HEK293T (cell line): Measurements from ENCODE around the gene SLC35E4.

Experiments
- CTCF ChIA-PET: fragments of 350-600 bp; formaldehyde crosslinking; extraction: SDS; loops from one replicate; lab custom pipeline; 2021; ENCODE audit warnings: antibody characterized with exemption, inconsistent platforms; lab: Yijun Ruan, JAX
- POLR2A ChIA-PET: fragments of 350-600 bp; formaldehyde crosslinking; extraction: SDS; loops from one replicate; lab custom pipeline; 2020; ENCODE audit warnings: antibody characterized with exemption, inconsistent platforms; lab: Yijun Ruan, JAX
- DNase-seq: peaks from one replicate; pipeline ENCODE4 v3.0.0; 2012; ENCODE audit warnings: mixed read lengths; ENCODE audit errors: extremely low spot score
- CTBP1 ChIP-seq: fragments of 450-650 bp; IDR thresholded peaks from 2 replicates; pipeline ENCODE4 v1.6.1; 2016; ENCODE audit warnings: borderline replicate concordance
- FOXA1 ChIP-seq: fragments of 450-650 bp; IDR thresholded peaks from 2 replicates; pipeline ENCODE4 v1.6.1; 2016; ENCODE audit warnings: mild to moderate bottlenecking
- HDGF ChIP-seq: fragments of 450-650 bp; IDR thresholded peaks from 2 replicates; pipeline ENCODE4 v1.6.1; 2017; ENCODE audit warnings: antibody characterized with exemption, borderline replicate concordance
- L3MBTL2 ChIP-seq: fragments of 450-650 bp; conservative IDR thresholded peaks from 2 replicates; pipeline ENCODE4 v1.6.1; 2016; ENCODE audit warnings: mild to moderate bottlenecking
- LEF1 ChIP-seq: fragments of 450-650 bp; IDR thresholded peaks from 2 replicates; pipeline ENCODE4 v1.6.1; 2017; ENCODE audit warnings: mild to moderate bottlenecking, borderline replicate concordance
- TARDBP ChIP-seq: fragments of 450-650 bp; IDR thresholded peaks from 2 replicates; pipeline ENCODE4 v1.6.1; 2016

The SLC35E4 gene

GRCh38 chr22:30694640-30695350 is 59.2 kb downstream of the SLC35E4 start, which contains the start of gene OSBP2:
Gene OSBP2 (plus strand): TSS chr22:30694874. CDS start chr22:30694910, 36 bp downstream.
- CTCF ChIA-PET = no interaction called here
- TF ChIP-seq CTBP1 (no peak), LEF1 (no peak), L3MBTL2 (no peak)

GRCh38 chr22:30695351-30695851 is 59.8 kb downstream of the SLC35E4 start:
- CTCF ChIA-PET = no interaction called here
- POLR2A ChIA-PET = interaction anchor here (1.7 kb wide), 2 partner anchors 8 to 11 kb away, joined by 6 read pairs; no protein-coding TSS in a partner anchor
- DNase-seq = no peak
- TF ChIP-seq FOXA1 (no peak), TARDBP (no peak)

More at GRCh38 chr22:30694640-30695350, 59.2 kb downstream of the SLC35E4 start, which contains the start of gene OSBP2:
- POLR2A ChIA-PET = interaction anchor here (0.8 to 1.7 kb wide), 4 partner anchors 9 to 18 kb away, joined by 3 to 6 read pairs (median 6); no protein-coding TSS in a partner anchor
- peak; percentile 77 for DNase-seq

GRCh38 chr22:30695871-30696655 is 60.5 kb downstream of the SLC35E4 start:
- no peak for DNase-seq
- TF ChIP-seq HDGF = no peak
- ChIA-PET POLR2A (no interaction called here), CTCF (no interaction called here)
